ENCODE results near the gene PYGB. TPM values are rescaled to one million over a fixed set of nuclear protein-coding genes. Genes with fewer than 3 reads are reported as not detected.

PYGB gene
- total RNA-seq, 1 donor, result 194 TPM

DNA sequence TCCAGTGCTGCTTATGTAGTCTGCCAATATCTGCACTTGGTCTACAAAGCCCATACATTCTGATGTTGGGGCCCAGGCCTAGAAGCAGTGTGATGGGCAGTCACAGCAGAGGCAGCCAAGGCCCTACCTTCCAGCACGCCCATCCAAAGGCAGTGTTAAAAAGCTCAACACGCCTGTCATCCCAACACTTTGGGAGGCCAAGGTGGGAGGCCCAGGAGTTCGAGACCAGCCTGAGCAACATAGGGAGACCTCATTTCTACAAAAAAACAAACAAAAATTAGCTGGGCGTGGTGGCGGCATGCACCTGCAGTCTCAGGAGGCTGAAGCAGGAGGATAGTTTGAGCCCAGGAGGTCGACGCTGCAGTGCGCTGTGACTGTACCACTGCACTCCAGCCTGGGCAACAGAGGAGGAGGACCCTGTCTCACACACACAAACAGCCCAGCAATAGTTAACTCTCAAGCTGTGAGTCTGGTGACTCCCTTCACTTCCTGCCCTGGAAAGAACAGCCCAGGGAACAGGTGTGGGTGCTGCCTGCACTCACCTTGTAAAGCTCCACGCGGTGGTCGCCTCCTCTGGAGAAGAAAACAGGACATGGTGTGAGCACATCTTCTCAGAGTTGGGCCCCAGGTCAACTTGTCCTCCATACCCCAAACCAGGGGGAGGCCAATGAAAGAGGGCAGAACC is 68.8 kb downstream of the PYGB start:
- no peak overlapping the region for H3K4me3 ChIP-seq (ENCODE audit: insufficient read depth, low read length)
- H4K20me1 ChIP-seq (ENCODE audit: insufficient read depth, low read length), result peaks cover 5% of the 10 kb centered on the region
- no peaks in the 10 kb centered on the region for H3K27me3 ChIP-seq (ENCODE audit: insufficient read depth, low read length)
- peaks cover 9% of the 10 kb centered on the region for H3K79me2 ChIP-seq (ENCODE audit: insufficient read depth, low read length)
- H3K36me3 ChIP-seq (ENCODE audit: insufficient read depth, low read length), result peaks cover 3% of the 10 kb centered on the region
- H3K4me1 ChIP-seq (ENCODE audit: insufficient read depth, low read length), result peaks cover 14% of the 10 kb centered on the region
- H3K4me2 ChIP-seq (ENCODE audit: insufficient read depth, low read length), result no peak overlapping the region
- H3K27ac ChIP-seq (ENCODE audit: low read depth, low read length), result no peak overlapping the region
- TF ChIP-seq CTCF (IDR thresholded peaks at IDR 0.05; ENCODE audit: extremely low read depth, low read depth, low read length), result no peak
- no peak for DNase-seq (ENCODE audit: insufficient read length, low spot score, missing footprints)
- H2AFZ ChIP-seq (ENCODE audit: low read length), result no peak overlapping the region
- H3K9me3 ChIP-seq (ENCODE audit: low read depth, low read length), result no peaks in the 10 kb centered on the region

GRCh38 chr20:25317351-25318075 is 69.6 kb downstream of the PYGB start:
- Histone ChIP-seq H3K36me3 (ENCODE audit: insufficient read depth, low read length) (peaks cover 3% of the 10 kb centered on the region), H3K4me3 (ENCODE audit: insufficient read depth, low read length) (no peak overlapping the region), H3K9me3 (ENCODE audit: low read depth, low read length) (no peaks in the 10 kb centered on the region), H3K4me2 (ENCODE audit: insufficient read depth, low read length) (no peak overlapping the region), H4K20me1 (ENCODE audit: insufficient read depth, low read length) (peaks cover 5% of the 10 kb centered on the region), H2AFZ (ENCODE audit: low read length) (no peak overlapping the region), H3K79me2 (ENCODE audit: insufficient read depth, low read length) (peaks cover 9% of the 10 kb centered on the region), H3K27me3 (ENCODE audit: insufficient read depth, low read length) (no peaks in the 10 kb centered on the region), H3K4me1 (ENCODE audit: insufficient read depth, low read length) (peaks cover 14% of the 10 kb centered on the region), H3K27ac (ENCODE audit: low read depth, low read length) (no peak overlapping the region)
- DNase-seq (ENCODE audit: insufficient read length, low spot score, missing footprints), result no peak
- TF ChIP-seq CTCF (IDR thresholded peaks at IDR 0.05; ENCODE audit: extremely low read depth, low read depth, low read length), result no peak

GRCh38 chr20:25318471-25319240 is 70.8 kb downstream of the PYGB start:
- TF ChIP-seq CTCF (IDR thresholded peaks at IDR 0.05; ENCODE audit: extremely low read depth, low read depth, low read length), result no peak
- H3K79me2 ChIP-seq (ENCODE audit: insufficient read depth, low read length), result peaks cover 14% of the 10 kb centered on the region
- H3K27me3 ChIP-seq (ENCODE audit: insufficient read depth, low read length), result no peaks in the 10 kb centered on the region
- peaks cover 11% of the 10 kb centered on the region for H3K36me3 ChIP-seq (ENCODE audit: insufficient read depth, low read length)
- no peak overlapping the region for H3K27ac ChIP-seq (ENCODE audit: low read depth, low read length)
- H3K4me3 ChIP-seq (ENCODE audit: insufficient read depth, low read length), result no peak overlapping the region
- H4K20me1 ChIP-seq (ENCODE audit: insufficient read depth, low read length), result peaks cover 5% of the 10 kb centered on the region
- H3K4me1 ChIP-seq (ENCODE audit: insufficient read depth, low read length), result peaks cover 14% of the 10 kb centered on the region
- peak; percentile 26 for DNase-seq (ENCODE audit: insufficient read length, low spot score, missing footprints)
- no peaks in the 10 kb centered on the region for H3K9me3 ChIP-seq (ENCODE audit: low read depth, low read length)
- H3K4me2 ChIP-seq (ENCODE audit: insufficient read depth, low read length), result no peak overlapping the region
- H2AFZ ChIP-seq (ENCODE audit: low read length), result no peak overlapping the region
